ENCODE measurements around the gene KANK3.
"Not testable (repeated sequence)": the region's sequence is repeated elsewhere in the genome, so short reads cannot be mapped to it uniquely, and the experiment has no call there.

GRCh38 chr19:8386419-8386818 lies 43.4 kb upstream of the KANK3 start:
- TF ChIP-seq POLR2AphosphoS5 (IDR thresholded peaks at IDR 0.05; ENCODE audit: low read depth, low read length); TAF1 (IDR thresholded peaks at IDR 0.05; ENCODE audit: borderline replicate concordance, low read depth, low read length); POLR2A (IDR thresholded peaks at IDR 0.05; ENCODE audit: low read depth, low read length): not testable (repeated sequence)
